ENCODE data around the gene NBAS. TPM values are rescaled to one million over a fixed set of nuclear protein-coding genes. Genes with fewer than 3 reads are reported as not detected.

Gene NBAS
- total and polyA plus RNA-seq, 2 of the 4 experiments (the other 2 are of a cell fraction): 22.3 to 105 TPM

DNA sequence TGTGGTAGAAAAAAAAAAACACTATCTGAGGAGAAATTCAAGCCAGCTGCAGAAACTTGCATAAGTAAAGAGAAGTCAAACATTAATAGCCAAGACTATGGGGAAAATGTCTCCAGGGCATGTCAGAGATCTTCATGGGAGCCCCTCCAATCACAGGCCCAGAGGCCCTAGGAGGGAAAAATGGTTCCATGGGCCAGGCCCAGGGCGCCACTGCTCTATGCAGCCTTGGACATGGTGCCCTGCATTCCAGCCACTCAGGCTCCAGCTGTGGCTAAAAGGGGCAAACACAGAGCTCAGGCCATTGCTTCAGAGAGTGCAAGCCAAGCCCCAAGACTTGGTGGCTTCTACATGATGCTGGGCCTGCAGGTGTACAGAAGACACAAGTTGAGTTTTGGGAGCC is 354.7 kb downstream of the NBAS start:
- ATAC-seq (ENCODE audit: low read depth): no peak

More for the DNA sequence above, 354.7 kb downstream of the NBAS start:
- no peak overlapping the region for H3K14ac ChIP-seq (replicated peaks; ENCODE audit: low read depth, low read length)
- H2BK5ac ChIP-seq (ENCODE audit: low read depth, low read length, poor library complexity, severe bottlenecking): no peak overlapping the region
- no peaks in the 10 kb centered on the region for H3K9me3 ChIP-seq (ENCODE audit: control insufficient read depth, insufficient read depth, low read length)
- dilution Hi-C loops (cut with HindIII; ENCODE audit: low sequenced_read_pairs, unreplicated experiment) (no loop called here), intact Hi-C loops (cut with micrococcal nuclease) (no loop called here), in situ Hi-C loops (cut with MboI; ENCODE audit: low sequenced_read_pairs) (no loop called here)
- no peak overlapping the region for H2AFZ ChIP-seq (replicated peaks; ENCODE audit: low read length, poor library complexity)
- no peak overlapping the region for H3K27ac ChIP-seq (ENCODE audit: insufficient read depth, low read length)
- H3K4me1 ChIP-seq (ENCODE audit: control insufficient read depth, insufficient read depth, low read length): no peaks in the 10 kb centered on the region
- no peak overlapping the region for H3K4ac ChIP-seq (ENCODE audit: low read depth, low read length)
- no peaks in the 10 kb centered on the region for H4K20me1 ChIP-seq (ENCODE audit: insufficient read depth, low read length)
- no peak overlapping the region for H4K91ac ChIP-seq (ENCODE audit: insufficient read depth, low read depth, low read length)
- TF ChIP-seq, protein P1, sequence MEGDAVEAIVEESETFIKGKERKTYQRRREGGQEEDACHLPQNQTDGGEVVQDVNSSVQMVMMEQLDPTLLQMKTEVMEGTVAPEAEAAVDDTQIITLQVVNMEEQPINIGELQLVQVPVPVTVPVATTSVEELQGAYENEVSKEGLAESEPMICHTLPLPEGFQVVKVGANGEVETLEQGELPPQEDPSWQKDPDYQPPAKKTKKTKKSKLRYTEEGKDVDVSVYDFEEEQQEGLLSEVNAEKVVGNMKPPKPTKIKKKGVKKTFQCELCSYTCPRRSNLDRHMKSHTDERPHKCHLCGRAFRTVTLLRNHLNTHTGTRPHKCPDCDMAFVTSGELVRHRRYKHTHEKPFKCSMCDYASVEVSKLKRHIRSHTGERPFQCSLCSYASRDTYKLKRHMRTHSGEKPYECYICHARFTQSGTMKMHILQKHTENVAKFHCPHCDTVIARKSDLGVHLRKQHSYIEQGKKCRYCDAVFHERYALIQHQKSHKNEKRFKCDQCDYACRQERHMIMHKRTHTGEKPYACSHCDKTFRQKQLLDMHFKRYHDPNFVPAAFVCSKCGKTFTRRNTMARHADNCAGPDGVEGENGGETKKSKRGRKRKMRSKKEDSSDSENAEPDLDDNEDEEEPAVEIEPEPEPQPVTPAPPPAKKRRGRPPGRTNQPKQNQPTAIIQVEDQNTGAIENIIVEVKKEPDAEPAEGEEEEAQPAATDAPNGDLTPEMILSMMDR (conservative IDR thresholded peaks at IDR 0.05; ENCODE audit: low read depth, low read length): no peak
- no peak for TF ChIP-seq SMC3 (IDR thresholded peaks at IDR 0.05; ENCODE audit: low read depth, low read length)
- no peak for TF ChIP-seq RFX5 (IDR thresholded peaks at IDR 0.05; ENCODE audit: low read depth, low read length)
- TF ChIP-seq, protein P2, sequence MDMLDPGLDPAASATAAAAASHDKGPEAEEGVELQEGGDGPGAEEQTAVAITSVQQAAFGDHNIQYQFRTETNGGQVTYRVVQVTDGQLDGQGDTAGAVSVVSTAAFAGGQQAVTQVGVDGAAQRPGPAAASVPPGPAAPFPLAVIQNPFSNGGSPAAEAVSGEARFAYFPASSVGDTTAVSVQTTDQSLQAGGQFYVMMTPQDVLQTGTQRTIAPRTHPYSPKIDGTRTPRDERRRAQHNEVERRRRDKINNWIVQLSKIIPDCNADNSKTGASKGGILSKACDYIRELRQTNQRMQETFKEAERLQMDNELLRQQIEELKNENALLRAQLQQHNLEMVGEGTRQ (IDR thresholded peaks at IDR 0.05; ENCODE audit: low read depth, low read length): no peak
- no peak overlapping the region for H3K4me2 ChIP-seq (ENCODE audit: low read depth, low read length)
- no peaks in the 10 kb centered on the region for H3K79me1 ChIP-seq (ENCODE audit: low read depth in 1 of 2, low read length in 2 of 2)
- no peak overlapping the region for H4K5ac ChIP-seq (ENCODE audit: low read depth, low read length)
- no peak overlapping the region for H3K23ac ChIP-seq (ENCODE audit: low read depth, low read length)
- no TSS peak for BruUV-seq (replicated peaks)
- ChIA-PET CTCF (no interaction called here), POLR2A (ENCODE audit: unreplicated experiment) (no interaction called here)
- H3K4me3 ChIP-seq (ENCODE audit: insufficient read depth, low read depth, low read length): no peak overlapping the region
- H2BK15ac ChIP-seq (ENCODE audit: low read depth, low read length): no peak overlapping the region
- H3K18ac ChIP-seq (ENCODE audit: low read depth, low read length): no peak overlapping the region
- H2AK5ac ChIP-seq (ENCODE audit: low read depth, low read length): no peak overlapping the region
- H2BK120ac ChIP-seq (ENCODE audit: low read depth, low read length): no peak overlapping the region
- no peak for DNase-seq
- WGBS, 2 experiments (ENCODE audit: extremely low coverage in 2 of 2, insufficient read length in 1 of 2): 100% methylated on average over 1 of the region's 1 CpG; no CpG with 5 or more reads in 1 of the 2 experiments
- no peak overlapping the region for H3K9ac ChIP-seq (ENCODE audit: low read depth, low read length)
- no peak overlapping the region for H3K56ac ChIP-seq (ENCODE audit: extremely low read depth, insufficient read depth, low read length)
- no peaks in the 10 kb centered on the region for H3K27me3 ChIP-seq (ENCODE audit: control insufficient read depth, insufficient read depth, low read length)
- no peak overlapping the region for H2AK9ac ChIP-seq (replicated peaks; ENCODE audit: low read depth, low read length, poor library complexity)
- no peak overlapping the region for H2BK20ac ChIP-seq (ENCODE audit: low read depth, low read length)
- no peak overlapping the region for H4K8ac ChIP-seq (ENCODE audit: low read depth in 2 of 2, low read length in 2 of 2)
- peaks cover 5% of the 10 kb centered on the region; the same call in 1 of the 2 replicates for H3K36me3 ChIP-seq (ENCODE audit: control insufficient read depth, insufficient read depth, low read length)
- H3K9me1 ChIP-seq (ENCODE audit: insufficient read depth, low read length): no peaks in the 10 kb centered on the region

All from IMR-90 (cell line).